Inflammatory macrophage treated with lipopolysaccharide for 4 hours (primary cell): ENCODE results near the gene ZNF157.

Experiments used
- DNase-seq: peaks from one replicate; pipeline ENCODE4 v3.0.0-alpha.2; 2020

Gene ZNF157

DNA sequence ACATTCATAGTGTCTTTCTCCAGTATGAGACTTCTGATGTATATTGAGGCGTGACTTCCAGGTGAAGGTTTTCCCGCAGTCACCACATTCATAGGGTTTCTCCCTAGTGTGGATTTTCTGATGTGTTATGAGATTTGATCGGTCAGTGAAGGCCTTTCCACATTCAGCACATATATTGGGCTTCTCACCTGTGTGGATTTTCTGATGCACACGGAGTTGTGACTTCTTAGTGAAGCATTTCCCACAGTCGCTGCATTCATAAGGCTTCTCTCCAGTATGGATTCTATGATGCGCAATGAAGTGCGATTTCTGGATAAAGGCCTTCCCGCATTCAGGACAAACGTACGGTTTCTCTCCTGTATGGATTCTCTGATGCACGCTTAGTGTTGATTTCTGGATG, 77.2 kb downstream of the ZNF157 start:
- no peak for DNase-seq

DNA sequence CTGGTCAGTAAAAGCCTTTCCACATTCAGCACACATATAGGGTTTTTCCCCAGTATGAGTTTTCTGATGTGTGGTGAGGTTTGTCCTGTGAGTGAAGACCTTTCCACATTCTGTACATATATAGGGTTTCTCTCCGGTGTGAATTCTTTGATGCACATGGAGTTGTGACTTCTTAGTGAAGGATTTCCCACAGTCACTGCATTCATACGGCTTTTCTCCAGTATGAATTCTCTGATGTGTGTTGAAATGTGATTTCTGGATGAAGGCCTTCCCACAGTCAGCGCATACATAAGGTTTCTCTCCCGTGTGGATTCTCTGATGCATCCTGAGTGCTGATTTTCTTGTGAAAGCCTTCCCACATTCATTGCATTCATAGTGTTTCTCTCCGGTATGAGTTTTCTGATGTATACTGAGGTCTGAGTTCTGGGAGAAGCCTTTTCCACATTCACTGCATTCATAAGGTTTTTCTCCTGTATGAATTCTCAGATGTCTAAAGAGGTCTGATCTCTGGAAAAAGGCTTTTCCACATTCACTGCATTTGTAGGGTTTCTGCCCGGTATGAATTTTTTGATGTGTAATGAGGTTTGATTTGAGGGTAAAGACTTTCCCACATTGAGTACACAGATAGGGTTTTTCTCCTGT, 77.9 kb downstream of the ZNF157 start:
- no peak for DNase-seq

DNA sequence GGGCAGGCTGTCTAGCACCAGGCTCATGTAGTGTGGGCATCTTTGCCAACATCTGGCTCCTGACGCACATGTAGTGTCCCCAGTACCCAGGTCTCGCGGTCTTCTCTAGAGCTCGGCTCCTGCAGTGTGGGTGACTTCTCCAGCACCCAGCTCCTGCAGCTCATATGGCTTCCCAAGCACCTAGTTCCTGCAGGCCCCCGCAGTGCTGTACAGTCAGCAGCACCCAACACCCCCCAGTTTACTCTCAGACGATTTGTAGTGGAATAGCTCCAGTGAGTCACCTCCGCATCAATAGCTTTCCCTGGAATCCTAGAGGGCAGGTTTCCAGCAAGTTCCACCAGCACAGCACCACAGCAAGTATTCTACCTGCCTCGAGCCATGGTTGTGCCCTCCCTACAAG, 81.7 kb downstream of the ZNF157 start:
- no peak for DNase-seq

DNA sequence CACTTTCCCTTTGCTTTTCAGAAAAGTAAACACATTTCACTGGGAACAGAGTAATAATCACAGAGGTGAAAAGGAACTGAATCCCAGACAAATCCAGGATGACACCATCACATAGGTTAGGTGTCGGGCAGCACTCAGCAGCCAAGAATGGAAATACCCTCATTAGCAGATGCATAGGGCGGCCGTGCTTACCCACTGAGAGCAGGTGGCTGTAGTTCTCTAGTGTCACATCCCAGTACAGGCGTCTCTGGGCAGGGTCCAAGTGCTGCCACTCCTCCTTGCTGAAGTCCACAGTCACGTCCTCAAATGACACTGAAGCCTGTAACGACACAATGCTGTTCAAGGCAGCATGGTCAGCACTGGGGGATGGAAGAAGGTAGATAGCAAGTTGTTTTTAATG, 85.7 kb downstream of the ZNF157 start:
- DNase-seq = no peak

DNA sequence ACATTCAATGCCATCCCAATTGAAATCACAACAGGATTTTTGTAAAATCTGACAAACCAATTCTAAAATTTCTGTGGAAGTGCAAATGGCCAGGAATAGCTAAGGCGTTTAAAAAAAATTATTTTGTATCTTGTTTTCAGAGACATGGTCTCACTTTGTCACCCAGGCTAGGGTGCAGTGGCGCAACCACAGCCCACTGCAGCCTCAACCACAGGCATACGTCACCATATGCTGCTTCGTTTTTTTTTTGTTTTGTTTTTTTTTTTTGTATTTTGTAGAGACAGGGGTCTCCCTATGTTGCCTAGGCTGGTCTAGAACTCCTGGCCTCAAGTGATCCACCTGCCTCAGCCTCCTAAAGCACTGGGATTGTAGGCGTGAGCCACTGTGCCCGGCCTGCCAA, 88.2 kb downstream of the ZNF157 start:
- DNase-seq = no peak

DNA sequence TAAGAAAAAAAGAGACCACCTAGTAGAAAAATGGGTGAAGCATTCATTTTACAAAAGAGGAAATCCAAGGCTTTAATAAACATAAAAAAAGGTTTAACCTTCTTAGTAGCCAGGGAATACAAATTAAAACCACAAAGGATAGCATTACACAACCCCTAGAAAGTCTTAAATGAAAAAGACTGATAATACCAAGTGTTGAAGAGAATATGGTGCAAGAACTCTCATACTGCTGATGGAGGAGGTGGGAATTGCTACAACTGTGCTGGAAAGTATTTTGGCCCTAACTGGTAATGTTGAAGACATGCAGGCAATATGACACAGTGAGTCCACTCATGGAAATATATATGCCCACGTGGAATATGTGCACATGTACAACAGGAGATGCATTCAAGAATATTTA, 90.2 kb downstream of the ZNF157 start:
- no peak for DNase-seq
